B cell (primary cell): ENCODE measurements around the gene PARN. TPM values are rescaled to one million over a fixed set of nuclear protein-coding genes. Genes with fewer than 3 reads are reported as not detected.

ENCODE experiments used
- ATAC-seq: fragments of 200-7000 bp; cut with Tn5 transposase; one replicate; pipeline ENCODE4 v1.10.0; 2021; ENCODE audit warnings: low read depth, mild to moderate bottlenecking, moderate number of reproducible peaks, moderate library complexity
- CTCF ChIA-PET: fragments of 350-600 bp; sonication (Branson Sonifier 250); formaldehyde crosslinking; loops from one replicate; lab custom pipeline; 2021; ENCODE audit warnings: antibody characterized with exemption, inconsistent platforms; lab: Charles Lee
- POLR2A ChIA-PET: fragments of 350-600 bp; sonication (Branson Sonifier 250); formaldehyde crosslinking; loops from one replicate; lab custom pipeline; 2021; ENCODE audit warnings: antibody characterized with exemption; lab: Charles Lee
- DNase-seq: peaks from one replicate; pipeline ENCODE4 v3.0.0; 2013
- H2AFZ ChIP-seq: 2 replicates; pipeline ENCODE4 v1.6.1; 2012; ENCODE audit warnings: mild to moderate bottlenecking, low read depth, low read length; ENCODE audit not compliant: insufficient read depth, poor library complexity, severe bottlenecking
- H3K27ac ChIP-seq, 2 donors: 1 replicate in 1 of 2; 2 replicates in 1 of 2; pipeline ENCODE4 v1.5.1; 2012 to 2013; ENCODE audit warnings: low read length in 2 of 2, mild to moderate bottlenecking in 2 of 2, moderate library complexity in 1 of 2
- H3K27me3 ChIP-seq, 4 experiments: fragments of 200-600 bp in 1 of 4; sonication (generic) in 1 of 4; replicated peaks in 1 of 4; 1 replicate in 2 of 4; 2 replicates in 2 of 4; pipeline versions ENCODE4 v1.6.1 to v1.7.0; 2013 to 2016; ENCODE audit warnings: low read length in 3 of 4, mild to moderate bottlenecking in 2 of 4, mixed read lengths in 1 of 4, moderate library complexity in 1 of 4; ENCODE audit not compliant: insufficient read depth in 4 of 4, control insufficient read depth in 3 of 4; ENCODE audit errors: control extremely low read depth in 1 of 4
- H3K36me3 ChIP-seq, 2 experiments: replicated peaks in 1 of 2; 1 replicate in 1 of 2; 2 replicates in 1 of 2; pipeline versions ENCODE4 v1.6.1 to v1.7.1; 2013; ENCODE audit warnings: low read length in 1 of 2; ENCODE audit not compliant: insufficient read depth in 2 of 2, control insufficient read depth in 1 of 2; ENCODE audit errors: control extremely low read depth in 1 of 2, extremely low read depth in 1 of 2
- H3K4me1 ChIP-seq, 2 donors: fragments of 200-600 bp in 1 of 2; sonication (generic) in 1 of 2; 1 replicate in 1 of 2; 2 replicates in 1 of 2; pipeline versions ENCODE4 v1.5.1 to v1.6.1; 2013 to 2017; ENCODE audit warnings: low read length in 2 of 2; ENCODE audit not compliant: control insufficient read depth in 2 of 2, insufficient read depth in 2 of 2
- H3K4me2 ChIP-seq: replicated peaks from 2 replicates; pipeline ENCODE3; 2012; ENCODE audit warnings: mild to moderate bottlenecking, low read depth, low read length; ENCODE audit not compliant: poor library complexity, severe bottlenecking
- H3K4me3 ChIP-seq, 5 experiments: fragments of 200-600 bp in 1 of 5; sonication (generic) in 1 of 5; 1 replicate in 3 of 5; 2 replicates in 2 of 5; pipeline versions ENCODE4 v1.5.1 to v1.7.0; 2011 to 2016; ENCODE audit warnings: low read length in 4 of 5, mild to moderate bottlenecking in 4 of 5, low read depth in 2 of 5, control low read depth in 1 of 5, moderate library complexity in 1 of 5; ENCODE audit not compliant: insufficient read depth in 1 of 5; ENCODE audit errors: control extremely low read depth in 1 of 5, extremely low read depth in 1 of 5
- H3K79me2 ChIP-seq: fragments of 200-600 bp; sonication (generic); one replicate; pipeline ENCODE4 v1.6.0; 2016; ENCODE audit warnings: low read length; ENCODE audit not compliant: control insufficient read depth, insufficient read depth
- H3K9ac ChIP-seq: fragments of 200-600 bp; sonication (generic); 2 replicates; pipeline ENCODE4 v1.6.1; 2017; ENCODE audit warnings: mild to moderate bottlenecking, low read length, moderate library complexity
- H3K9me3 ChIP-seq, 3 donors: one replicate each; pipeline versions ENCODE4 v1.6.1 to v1.7.1; 2013; ENCODE audit warnings: low read length in 2 of 3; ENCODE audit not compliant: control insufficient read depth in 2 of 3, insufficient read depth in 1 of 3; ENCODE audit errors: control extremely low read depth in 1 of 3
- H4K20me1 ChIP-seq: 2 replicates; pipeline ENCODE4 v1.6.0; 2012; ENCODE audit warnings: mild to moderate bottlenecking, low read length; ENCODE audit not compliant: insufficient read depth, control insufficient read depth, poor library complexity, severe bottlenecking
- H3K27ac Mint-ChIP-seq: one replicate; pipeline ENCODE4 v1.8.0; 2021; ENCODE audit warnings: mixed read lengths
- H3K27me3 Mint-ChIP-seq: one replicate; pipeline ENCODE4 v1.8.0; 2021; ENCODE audit warnings: mixed read lengths
- H3K4me1 Mint-ChIP-seq: one replicate; pipeline ENCODE4 v1.8.0; 2021; ENCODE audit warnings: mixed read lengths
- H3K4me3 Mint-ChIP-seq: one replicate; pipeline ENCODE4 v1.8.0; 2021; ENCODE audit warnings: mixed read lengths
- H3K9me3 Mint-ChIP-seq: one replicate; pipeline ENCODE4 v1.8.0; 2022; ENCODE audit warnings: mixed read lengths; ENCODE audit not compliant: insufficient read depth
- CTCF ChIP-seq: fragments of 200-600 bp; IDR thresholded peaks from one replicate; pipeline ENCODE4 v1.8.0; 2022; ENCODE audit warnings: antibody characterized with exemption, mild to moderate bottlenecking
- EZH2 ChIP-seq: IDR thresholded peaks from 2 replicates; pipeline ENCODE4 v1.6.1; 2012; ENCODE audit warnings: borderline replicate concordance, low read depth, mild to moderate bottlenecking, moderate library complexity, low read length; ENCODE audit not compliant: insufficient read depth, poor library complexity, severe bottlenecking
- WGBS: methylation state at CpG from one replicate; pipeline ENCODE4 v1.1.5; 2013; ENCODE audit warnings: missing lambda C conversion rate; ENCODE audit not compliant: insufficient coverage; 5-methylcytosine and 5-hydroxymethylcytosine counted together
- intact Hi-C: fragments of 100-400 bp; cut with micrococcal nuclease; formaldehyde crosslinking; loops from one replicate; pipeline ENCODE4 v1.10.0; 2022
- polyA plus RNA-seq: library from polyadenylated mRNA; depleted of rRNA; stranded (reverse); fragments of >200 nt; gene quantifications from 2 replicates; pipeline ENCODE4 v1.2.3, GENCODE V29; 2012
- total RNA-seq, 2 donors: library from RNA; stranded (reverse); fragments of 120-200 nt in 1 of 2; gene quantifications; 1 replicate in 1 of 2; 2 replicates in 1 of 2; pipeline versions ENCODE4 v1.2.3 to v1.2.4, GENCODE V29; 2013 to 2022

Gene PARN
- total and polyA plus RNA-seq, 2 donors (not counting 1 experiment from before 2014, with no cell fraction given) = 25.3 to 62.2 TPM

GRCh38 chr16:14678748-14679497 is 48.9 kb upstream of the PARN start:
- Mint-ChIP-seq H3K27ac (no peak overlapping the region), H3K9me3 (no peaks in the 10 kb centered on the region), H3K4me1 (peaks cover 1% of the 10 kb centered on the region), H3K4me3 (no peak overlapping the region), H3K27me3 (peaks cover 6% of the 10 kb centered on the region)
- no peaks in the 10 kb centered on the region for H3K79me2 ChIP-seq
- no peak for ATAC-seq
- CTCF ChIA-PET = no interaction called here
- no peaks in the 10 kb centered on the region for H3K36me3 ChIP-seq
- no peaks in the 10 kb centered on the region for H4K20me1 ChIP-seq
- 79% methylated on average over 11 of the region's 11 CpGs for WGBS
- H3K4me2 ChIP-seq = no peak overlapping the region
- no peak overlapping the region for H3K9ac ChIP-seq
- no peak for DNase-seq
- H3K27ac ChIP-seq = no peak overlapping the region
- no peak overlapping the region for H2AFZ ChIP-seq
- no peak overlapping the region for H3K4me3 ChIP-seq
- H3K27me3 ChIP-seq = no peaks in the 10 kb centered on the region
- POLR2A ChIA-PET = no interaction called here
- H3K4me1 ChIP-seq = no peaks in the 10 kb centered on the region
- intact Hi-C loops = no loop called here
- TF ChIP-seq CTCF (no peak), EZH2 (no peak)
- H3K9me3 ChIP-seq = peaks cover 0 to 4% (median 0%) of the 10 kb centered on the region in 3 donors

- H3K9ac ChIP-seq = no peak overlapping the region
- intact Hi-C loops = no loop called here
- WGBS = 80% methylated on average over 2 of the region's 5 CpGs
- DNase-seq (no peak), ATAC-seq (no peak)
- H4K20me1 ChIP-seq = no peaks in the 10 kb centered on the region
- H3K79me2 ChIP-seq = no peaks in the 10 kb centered on the region
- no peak overlapping the region for H3K4me3 ChIP-seq
- H3K27me3 ChIP-seq = no peaks in the 10 kb centered on the region
- H2AFZ ChIP-seq = no peak overlapping the region
- H3K36me3 ChIP-seq = no peaks in the 10 kb centered on the region
- ChIA-PET CTCF (no interaction called here), POLR2A (no interaction called here)
- peaks cover 4 to 8% of the 10 kb centered on the region in 2 donors for H3K4me1 ChIP-seq
- H3K27ac ChIP-seq = no peak overlapping the region
- no peak overlapping the region for H3K4me2 ChIP-seq
- Mint-ChIP-seq H3K27me3 (peaks cover 6% of the 10 kb centered on the region), H3K4me3 (no peak overlapping the region), H3K27ac (no peak overlapping the region), H3K4me1 (peaks cover 6% of the 10 kb centered on the region), H3K9me3 (no peaks in the 10 kb centered on the region)
- peaks cover 0 to 4% (median 0%) of the 10 kb centered on the region in 3 donors for H3K9me3 ChIP-seq
- TF ChIP-seq CTCF (no peak), EZH2 (no peak)
Measured at GRCh38 chr16:14677627-14678026, 47.6 kb upstream of the PARN start.
